ENCODE data around the gene SH3GL1. TPM values are rescaled to one million over a fixed set of nuclear protein-coding genes. Genes with fewer than 3 reads are reported as not detected.

The SH3GL1 gene
- total and polyA plus RNA-seq, 10 of the 15 experiments (the other 5 are each of a cell fraction or from before 2014, with no cell fraction given), result 0.93 to 47.4 (median 28.4) TPM

- in situ Hi-C loops (cut with MboI), result no loop called here
- ChIA-PET SMC1A (ENCODE audit: uncharacterized antibody, unreplicated experiment) (interaction anchor here (0.8 to 2.3 kb wide), 3 partner anchors 14 to 351 kb away, joined by 4 to 8 read pairs (median 4); partner anchors contain the start of gene CHAF1A), CTCF (interaction anchor here (0.8 to 2.4 kb wide), 4 partner anchors 14 to 72 kb away, joined by 3 to 10 read pairs (median 4); partner anchors contain the start of gene CHAF1A), POLR2A (interaction anchor here (0.5 to 0.8 kb wide), 2 partner anchors 29 to 60 kb away, joined by 3 read pairs; no protein-coding TSS in a partner anchor), RAD21 (ENCODE audit: unreplicated experiment) (interaction anchor here (0.7 kb wide), 1 partner anchor 11 kb away, joined by 4 read pairs; no protein-coding TSS in a partner anchor)
- ATAC-seq, result no peak
- H3K79me2 ChIP-seq (ENCODE audit: control insufficient read depth, insufficient read depth, low read length), result no peaks in the 10 kb centered on the region
- 51% methylated on average over 27 of the region's 27 CpGs for WGBS (ENCODE audit: insufficient coverage, insufficient replicate concordance, low lambda C conversion rate, missing lambda C conversion rate)
- peak within 1 kb of the TSS; percentile 85 for H3K4me3 ChIP-seq
- no peaks in the 10 kb centered on the region for H3K9me3 ChIP-seq (replicated peaks; ENCODE audit: control insufficient read depth, insufficient read depth, low read length)
- H3K36me3 ChIP-seq (ENCODE audit: control insufficient read depth in 2 of 2, insufficient read depth in 2 of 2, low read length in 1 of 2), result no peaks in the 10 kb centered on the region
- no peak for DNase-seq (ENCODE audit: low read depth, low spot score)
- no peaks in the 10 kb centered on the region for H4K20me1 ChIP-seq (ENCODE audit: control insufficient read depth, insufficient read depth)
- H2AFZ ChIP-seq (ENCODE audit: control insufficient read depth, low read depth, low read length), result peak within 1 kb of the TSS; percentile 83
- FAIRE-seq, result no peak
- intact Hi-C loops (cut with micrococcal nuclease; ENCODE audit: unreplicated experiment), result no loop called here
- no peaks in the 10 kb centered on the region for H3K27me3 ChIP-seq (replicated peaks in 1 of 2; ENCODE audit: control insufficient read depth in 2 of 2, insufficient read depth in 2 of 2, low read length in 1 of 2)
- peak within 1 kb of the TSS; percentile 87 for H3K4me2 ChIP-seq (ENCODE audit: control insufficient read depth, insufficient read depth)
- H3K9ac ChIP-seq (ENCODE audit: control insufficient read depth, insufficient read depth, low read length), result peak within 1 kb of the TSS; percentile 72
- no TSS peak for BruUV-seq (replicated peaks)
- H3K27ac ChIP-seq (ENCODE audit: control insufficient read depth, insufficient read depth), result peak within 1 kb of the TSS; percentile 81
- peaks cover 7% of the 10 kb centered on the region for H3K4me1 ChIP-seq (ENCODE audit: control insufficient read depth, insufficient read depth, low read length)
- TF ChIP-seq BHLHE40 (IDR thresholded peaks at IDR 0.05; ENCODE audit: borderline replicate concordance in 1 of 2, low read depth in 2 of 2, low read length in 1 of 2) (peak; percentile 22 to 25; a peak in 1 of 4 replicates), NRF1 (conservative IDR thresholded peaks at IDR 0.05; ENCODE audit: low read depth, low read length) (no peak), MYC (IDR thresholded peaks at IDR 0.05; ENCODE audit: insufficient read depth, insufficient read length, insufficient replicate concordance, low read length, severe bottlenecking) (no peak), TAF1 (IDR thresholded peaks at IDR 0.05; ENCODE audit: borderline replicate concordance, low read depth, low read length) (0 out of 2 replicates have a peak, but pooled peaks have one; percentile 6), IKZF1 (conservative IDR thresholded peaks at IDR 0.05) (0 out of 2 replicates have a peak, but pooled peaks have one; percentile 29), HDGF (IDR thresholded peaks at IDR 0.05) (no peak), NFIC (IDR thresholded peaks at IDR 0.05; ENCODE audit: low read depth, low read length) (no peak), HDAC2 (IDR thresholded peaks at IDR 0.05) (no peak), PAX5 (IDR thresholded peaks at IDR 0.05; ENCODE audit: borderline replicate concordance, low read depth, low read length) (no peak), E2F4 (IDR thresholded peaks at IDR 0.05; ENCODE audit: low read depth, low read length) (no peak), SPI1 (IDR thresholded peaks at IDR 0.05; ENCODE audit: borderline replicate concordance, insufficient read depth, low read depth, low read length) (0 out of 2 replicates have a peak, but pooled peaks have one; percentile 1), NR2F1 (conservative IDR thresholded peaks at IDR 0.05) (0 out of 2 replicates have a peak, but pooled peaks have one; percentile 14), EGR1 (IDR thresholded peaks at IDR 0.05; ENCODE audit: borderline replicate concordance in 1 of 2, low read depth in 2 of 2, low read length in 2 of 2) (0 out of 3 replicates have a peak, but pooled peaks of 1 of the 2 experiments have one; percentile 15), ZNF274 (IDR thresholded peaks at IDR 0.05; ENCODE audit: insufficient read depth, insufficient read length) (no peak), RAD21 (IDR thresholded peaks at IDR 0.05; ENCODE audit: insufficient read depth, low read depth, low read length) (no peak), SIN3A (IDR thresholded peaks at IDR 0.05; ENCODE audit: low read depth, low read length) (no peak)
- TF ChIP-seq, protein P1, sequence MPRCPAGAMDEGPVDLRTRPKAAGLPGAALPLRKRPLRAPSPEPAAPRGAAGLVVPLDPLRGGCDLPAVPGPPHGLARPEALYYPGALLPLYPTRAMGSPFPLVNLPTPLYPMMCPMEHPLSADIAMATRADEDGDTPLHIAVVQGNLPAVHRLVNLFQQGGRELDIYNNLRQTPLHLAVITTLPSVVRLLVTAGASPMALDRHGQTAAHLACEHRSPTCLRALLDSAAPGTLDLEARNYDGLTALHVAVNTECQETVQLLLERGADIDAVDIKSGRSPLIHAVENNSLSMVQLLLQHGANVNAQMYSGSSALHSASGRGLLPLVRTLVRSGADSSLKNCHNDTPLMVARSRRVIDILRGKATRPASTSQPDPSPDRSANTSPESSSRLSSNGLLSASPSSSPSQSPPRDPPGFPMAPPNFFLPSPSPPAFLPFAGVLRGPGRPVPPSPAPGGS (IDR thresholded peaks at IDR 0.05; ENCODE audit: borderline replicate concordance, insufficient read depth, low read depth, low read length, poor library complexity, severe bottlenecking), result no peak
Measured at GRCh38 chr19:4338441-4339355, 61.6 kb downstream of the SH3GL1 start, which contains the start of gene STAP2. Gene STAP2, minus strand, starts transcription at chr19:4338827. Its CDS starts 74 bp downstream, at chr19:4338753.
